SHP77 (cell line): ENCODE results near the gene HOXD11.
A peak's percentile ranks its signal among the peaks of the same experiment; 100 is the strongest.

ENCODE experiments used
- DNase-seq, 2 experiments: peaks; one replicate each; lab custom pipeline; 2025; lab: John Stamatoyannopoulos, UW

Gene HOXD11

GRCh38 chr2:176106581-176107539 is at the start of gene HOXD11:
Gene HOXD11 (plus strand): TSS chr2:176107280. CDS start chr2:176107356, 76 bp downstream.
- DNase-seq, result peak; percentile 53 to 73

- DNase-seq, result no peak
These were observed 43.1 kb upstream of the HOXD11 start for GRCh38 chr2:176063958-176064357.

GRCh38 chr2:176066645-176067588 is 40.2 kb upstream of the HOXD11 start:
- DNase-seq, result no peak

- DNase-seq, result no peak
These were observed 39.3 kb upstream of the HOXD11 start for GRCh38 chr2:176067589-176068418.

GRCh38 chr2:176068419-176068832 is 38.7 kb upstream of the HOXD11 start:
- no peak for DNase-seq

GRCh38 chr2:176071330-176072291 is 35.5 kb upstream of the HOXD11 start:
- DNase-seq, result no peak

- no peak for DNase-seq
These were observed 34.8 kb upstream of the HOXD11 start for GRCh38 chr2:176072292-176072669.

GRCh38 chr2:176072951-176073904 is 33.9 kb upstream of the HOXD11 start:
- no peak for DNase-seq

- no peak for DNase-seq
These were observed 32.1 kb upstream of the HOXD11 start for GRCh38 chr2:176074919-176075425.

- DNase-seq, result no peak
These were observed 31.6 kb upstream of the HOXD11 start for GRCh38 chr2:176075481-176075880.

- no peak for DNase-seq
These were observed 31.0 kb upstream of the HOXD11 start for GRCh38 chr2:176076063-176076462.

GRCh38 chr2:176076796-176077195 is 30.3 kb upstream of the HOXD11 start:
- DNase-seq, result no peak

- no peak for DNase-seq
These were observed 28.4 kb upstream of the HOXD11 start for GRCh38 chr2:176078541-176079284.

- no peak for DNase-seq
These were observed 27.7 kb upstream of the HOXD11 start for GRCh38 chr2:176079285-176079830.

- DNase-seq, result no peak
These were observed 27.1 kb upstream of the HOXD11 start for GRCh38 chr2:176079831-176080539.

GRCh38 chr2:176080540-176081375 is 26.3 kb upstream of the HOXD11 start:
- no peak for DNase-seq
